Ovary (tissue), 10 donors: ENCODE measurements around the gene DCBLD1. TPM values are rescaled to one million over a fixed set of nuclear protein-coding genes. Genes with fewer than 3 reads are reported as not detected.
"Not testable (repeated sequence)": the region's sequence is repeated elsewhere in the genome, so short reads cannot be mapped to it uniquely, and the experiment has no call there.

Experiments used
- DNase-seq, 5 donors: peaks; one replicate each; pipeline ENCODE4 v3.0.0-alpha.2; 2019 to 2020
- H3K27ac ChIP-seq, 2 donors: fragments of 200-600 bp; one replicate each; pipeline versions ENCODE4 v1.5.1 to v1.8.0; 2019 to 2022
- H3K27me3 ChIP-seq: fragments of 200-600 bp; one replicate; pipeline ENCODE4 v1.8.0; 2022
- H3K36me3 ChIP-seq: fragments of 200-600 bp; sonication (generic); one replicate; pipeline ENCODE4 v1.5.1; 2019
- H3K4me1 ChIP-seq: one replicate; pipeline ENCODE4 v1.8.1; 2013; ENCODE audit warnings: mild to moderate bottlenecking, moderate library complexity; ENCODE audit not compliant: insufficient read depth
- H3K4me3 ChIP-seq: fragments of 200-600 bp; sonication (generic); one replicate; pipeline ENCODE4 v1.5.1; 2017
- H3K9me3 ChIP-seq, 2 donors: fragments of 200-600 bp in 1 of 2; sonication (generic) in 1 of 2; one replicate each; pipeline versions ENCODE4 v1.5.1 to v1.8.1; 2013 to 2019; ENCODE audit warnings: mild to moderate bottlenecking in 1 of 2, moderate library complexity in 1 of 2
- CTCF ChIP-seq, 3 donors: fragments of 450-650 bp in 2 of 3; fragments of 200-600 bp in 1 of 3; IDR thresholded peaks; one replicate each; pipeline versions ENCODE4 v1.5.1 to v1.8.0; 2016 to 2022; ENCODE audit warnings: antibody characterized with exemption in 3 of 3, mild to moderate bottlenecking in 1 of 3
- EP300 ChIP-seq: sonication (generic); formaldehyde crosslinking; IDR thresholded peaks from one replicate; pipeline ENCODE4 v1.6.1; 2017; ENCODE audit warnings: antibody characterized with exemption
- POLR2A ChIP-seq: fragments of 450-650 bp; IDR thresholded peaks from one replicate; pipeline ENCODE4 v1.6.1; 2017; ENCODE audit warnings: antibody characterized with exemption, mild to moderate bottlenecking, moderate library complexity
- WGBS, 3 donors: extraction: QIAGEN DNeasy Blood & Tissue Kit in 1 of 3; methylation state at CpG; one replicate each; pipeline versions ENCODE4 v1.1.5 to v1.1.7; 2013 to 2017; 5-methylcytosine and 5-hydroxymethylcytosine counted together
- intact Hi-C, 4 donors: fragments of 100-400 bp; cut with DNase I; formaldehyde crosslinking; loops; one replicate each; pipeline versions ENCODE4 v1.11.0 to v1.15.1; 2022 to 2023
- long read RNA-seq, 3 donors: library from polyadenylated mRNA in 2 of 3; unstranded in 2 of 3; transcript quantifications; one replicate each; pipeline ENCODE4 v2.0.0 and lab custom pipeline, GENCODE V29; 2021 to 2026
- polyA plus RNA-seq, 2 donors: library from polyadenylated mRNA; stranded (reverse); fragments of 200-250 nt in 1 of 2; fragments of 350-450 nt in 1 of 2; fragmentation: Illumina TruSeq in 1 of 2; extraction: RNeasy Lipid Tissue Mini Kit (QIAGEN cat#74804) in 1 of 2; gene quantifications; one replicate each; pipeline ENCODE4 v1.2.3, GENCODE V29; 2013 to 2014
- total RNA-seq, 7 donors: library from RNA; depleted of rRNA in 2 of 7; stranded (reverse); fragments of >200 nt in 2 of 7; fragmentation: NEBNext Ultra II Directional in 3 of 7; extraction: Animal tissue kit (Norgen Biotek cat#: 25700) in 3 of 7; gene quantifications; one replicate each; pipeline versions ENCODE4 v1.1.0 to v1.2.4, GENCODE V29; 2016 to 2023
- donor health status: DM: no; HTN: no; CAD: no; lungs with moderate emphysema.
- donor health status: DM: no; HTN: no; CAD: no.
- donor health status: Bipolar disorder and iron deficiency.
- donor health status: DM: yes; HTN: yes; CAD: no.
- donor health status: DM: no; HTN: no; CAD: no.
- donor health status: DM: yes; HTN: yes; CAD: no.

DCBLD1 gene
- total RNA-seq = 1 to 10 TPM; 2.8 to 4.2 (median 3.3) TPM
- 1 to 10 TPM; 2.3 to 9.2 TPM for polyA plus RNA-seq
- long read RNA-seq, donor 1, partial matches to known transcripts = 0 of 7 reads
- long read RNA-seq, donor 1, other reads (novel, unspliced or antisense) = 7 of 7 reads
- long read RNA-seq, donor 2, partial matches to known transcripts = 87 of 97 reads
- long read RNA-seq, donor 2, other reads (novel, unspliced or antisense) = 9 of 97 reads
- long read RNA-seq, donor 3, transcript DCBLD1-202 (15 exons, 3,626 nt) = major isoform, 8 of 12 reads
- long read RNA-seq, donor 3, partial matches to known transcripts = 0 of 12 reads
- long read RNA-seq, donor 3, other reads (novel, unspliced or antisense) = 4 of 12 reads

- 0% methylated on average over 19 to 96 of the region's 96 CpGs for WGBS, 3 donors
- H3K27ac ChIP-seq = peak within 1 kb of the TSS; percentile 67
- DNase-seq = peak; percentile 46 to 75 (median 59)
- intact Hi-C loops = no loop called here
- H3K4me3 ChIP-seq = peak within 1 kb of the TSS; percentile 77
- H3K9me3 ChIP-seq = no peaks in the 10 kb centered on the region
- no peaks in the 10 kb centered on the region for H3K4me1 ChIP-seq
- H3K36me3 ChIP-seq = no peaks in the 10 kb centered on the region
- no peak for TF ChIP-seq CTCF (IDR thresholded peaks at IDR 0.05)
- no peak for TF ChIP-seq EP300
- no peak for TF ChIP-seq POLR2A
- no peaks in the 10 kb centered on the region for H3K27me3 ChIP-seq
These were observed at the start of gene DCBLD1 for GRCh38 chr6:117482240-117483003. Gene DCBLD1 (plus strand): TSS chr6:117482674. CDS start chr6:117482782, 108 bp downstream.

GRCh38 chr6:117440706-117441525 is 41.6 kb upstream of the DCBLD1 start:
- intact Hi-C loops = no loop called here
- H3K9me3 ChIP-seq = no peaks in the 10 kb centered on the region
- H3K4me1 ChIP-seq = no peaks in the 10 kb centered on the region
- no peak for DNase-seq
- no peak overlapping the region for H3K27ac ChIP-seq
- WGBS, 3 donors = 74 to 87% (median 82%) methylated on average over 2 of the region's 2 CpGs
- no peaks in the 10 kb centered on the region for H3K27me3 ChIP-seq
- TF ChIP-seq EP300 (no peak), CTCF (IDR thresholded peaks at IDR 0.05) (no peak), POLR2A (no peak)
- no peaks in the 10 kb centered on the region for H3K36me3 ChIP-seq
- H3K4me3 ChIP-seq = no peak overlapping the region

GRCh38 chr6:117441824-117442264 is 40.6 kb upstream of the DCBLD1 start:
- H3K27ac ChIP-seq = no peak overlapping the region
- 70 to 77% (median 70%) methylated on average over 2 of the region's 2 CpGs for WGBS, 3 donors
- no peaks in the 10 kb centered on the region for H3K4me1 ChIP-seq
- no peak overlapping the region for H3K4me3 ChIP-seq
- TF ChIP-seq POLR2A = no peak
- no peak for TF ChIP-seq CTCF (IDR thresholded peaks at IDR 0.05)
- TF ChIP-seq EP300 = no peak
- no peaks in the 10 kb centered on the region for H3K9me3 ChIP-seq
- DNase-seq = no peak
- H3K36me3 ChIP-seq = no peaks in the 10 kb centered on the region
- intact Hi-C loops = no loop called here
- H3K27me3 ChIP-seq = no peaks in the 10 kb centered on the region

- H3K27ac ChIP-seq, H3K9me3 ChIP-seq, H3K4me1 ChIP-seq, H3K4me3 ChIP-seq, DNase-seq, intact Hi-C loops, H3K36me3 ChIP-seq, H3K27me3 ChIP-seq: not testable (repeated sequence)
- WGBS, 3 donors = 80 to 83% (median 81%) methylated on average over 8 of the region's 8 CpGs
These were observed 40.2 kb upstream of the DCBLD1 start for GRCh38 chr6:117442313-117442712.
